GM12874 (cell line): ENCODE measurements around the gene PRXL2C.

Source experiments
- TF ChIP-seq, protein P1 (sequence below): IDR thresholded peaks from 2 replicates; pipeline ENCODE4 v1.5.1; 2011; ENCODE audit warnings: low read depth, mild to moderate bottlenecking, control low read depth, low read length, moderate library complexity; ENCODE audit not compliant: insufficient read depth

Gene PRXL2C

DNA sequence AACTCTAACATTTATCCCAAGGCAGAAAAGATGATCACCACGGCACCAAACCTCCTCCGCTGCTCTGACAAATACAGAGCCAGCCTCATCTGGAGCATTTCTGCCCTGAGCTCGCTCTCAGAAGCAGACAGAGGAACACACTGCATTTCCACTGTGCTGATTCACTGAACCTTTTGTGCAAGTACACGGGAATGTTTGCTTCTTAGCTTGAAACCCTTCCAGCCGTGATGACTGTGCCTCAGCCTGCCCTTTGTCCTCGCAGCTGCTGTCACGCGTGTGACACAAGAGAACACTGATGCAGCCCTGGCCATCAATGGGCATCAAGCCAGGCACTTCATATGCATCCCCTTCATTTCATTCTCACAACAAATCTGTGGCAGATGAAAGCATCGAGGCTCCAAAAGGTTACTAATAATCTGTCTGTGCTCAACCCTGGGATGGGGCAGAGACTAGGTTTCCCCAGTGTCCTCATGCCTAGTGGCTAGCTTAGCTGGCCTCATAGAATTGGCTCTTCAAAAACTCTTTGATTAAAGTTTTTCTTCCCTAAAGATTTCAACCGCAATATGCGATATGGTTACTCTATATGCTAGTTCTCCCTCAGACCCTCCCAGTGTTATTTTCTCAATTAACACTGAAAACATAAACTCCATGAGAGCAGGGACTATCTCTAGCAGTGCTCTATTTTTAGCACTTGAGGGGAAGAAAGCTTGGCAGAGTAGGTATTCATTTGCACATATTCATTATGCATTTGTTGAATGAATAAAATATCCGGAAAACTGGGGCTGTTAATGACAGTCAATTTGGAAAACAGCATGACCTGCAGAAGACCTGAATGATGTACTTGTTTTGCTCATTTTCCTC lies 42.8 kb downstream of the PRXL2C start:
- TF ChIP-seq, protein P1, sequence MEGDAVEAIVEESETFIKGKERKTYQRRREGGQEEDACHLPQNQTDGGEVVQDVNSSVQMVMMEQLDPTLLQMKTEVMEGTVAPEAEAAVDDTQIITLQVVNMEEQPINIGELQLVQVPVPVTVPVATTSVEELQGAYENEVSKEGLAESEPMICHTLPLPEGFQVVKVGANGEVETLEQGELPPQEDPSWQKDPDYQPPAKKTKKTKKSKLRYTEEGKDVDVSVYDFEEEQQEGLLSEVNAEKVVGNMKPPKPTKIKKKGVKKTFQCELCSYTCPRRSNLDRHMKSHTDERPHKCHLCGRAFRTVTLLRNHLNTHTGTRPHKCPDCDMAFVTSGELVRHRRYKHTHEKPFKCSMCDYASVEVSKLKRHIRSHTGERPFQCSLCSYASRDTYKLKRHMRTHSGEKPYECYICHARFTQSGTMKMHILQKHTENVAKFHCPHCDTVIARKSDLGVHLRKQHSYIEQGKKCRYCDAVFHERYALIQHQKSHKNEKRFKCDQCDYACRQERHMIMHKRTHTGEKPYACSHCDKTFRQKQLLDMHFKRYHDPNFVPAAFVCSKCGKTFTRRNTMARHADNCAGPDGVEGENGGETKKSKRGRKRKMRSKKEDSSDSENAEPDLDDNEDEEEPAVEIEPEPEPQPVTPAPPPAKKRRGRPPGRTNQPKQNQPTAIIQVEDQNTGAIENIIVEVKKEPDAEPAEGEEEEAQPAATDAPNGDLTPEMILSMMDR: no peak

DNA sequence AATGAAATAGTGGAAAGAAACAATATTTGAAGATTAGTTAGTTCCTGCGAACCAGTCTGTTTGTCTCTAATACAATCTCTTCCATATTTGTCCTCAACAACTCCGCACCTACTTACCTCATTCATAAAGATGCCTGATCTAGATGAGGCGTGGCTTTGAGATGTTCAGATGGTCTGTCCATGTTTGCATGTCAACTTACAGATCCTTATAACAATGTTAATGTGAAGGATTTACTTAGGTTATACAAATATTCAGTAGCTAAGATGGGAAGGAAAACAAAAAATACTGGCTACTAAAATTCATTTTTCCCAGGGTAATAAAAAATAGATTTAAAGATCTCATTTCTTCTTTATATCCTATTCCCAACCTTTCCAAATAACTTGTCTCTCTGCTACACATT lies 43.8 kb downstream of the PRXL2C start:
- TF ChIP-seq, protein P1: no peak

DNA sequence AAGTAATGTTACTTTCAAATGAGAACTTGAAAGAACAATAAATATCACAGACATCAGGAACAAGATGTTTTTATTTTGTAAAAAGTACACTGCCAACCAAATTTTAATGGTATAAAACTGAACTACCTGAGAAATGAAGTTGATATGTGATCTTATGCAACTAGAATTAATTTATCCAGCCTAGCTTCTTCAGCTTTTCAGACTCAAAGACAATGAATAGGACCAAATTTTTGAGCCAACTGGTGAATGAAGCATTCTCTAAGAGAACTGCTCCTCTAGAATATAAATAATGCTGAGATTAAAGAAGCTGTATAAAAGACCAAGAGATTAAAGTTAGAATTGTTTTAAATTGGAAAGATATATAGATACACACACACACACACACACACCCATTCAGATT lies 45.4 kb downstream of the PRXL2C start:
- TF ChIP-seq, protein P1: no peak

DNA sequence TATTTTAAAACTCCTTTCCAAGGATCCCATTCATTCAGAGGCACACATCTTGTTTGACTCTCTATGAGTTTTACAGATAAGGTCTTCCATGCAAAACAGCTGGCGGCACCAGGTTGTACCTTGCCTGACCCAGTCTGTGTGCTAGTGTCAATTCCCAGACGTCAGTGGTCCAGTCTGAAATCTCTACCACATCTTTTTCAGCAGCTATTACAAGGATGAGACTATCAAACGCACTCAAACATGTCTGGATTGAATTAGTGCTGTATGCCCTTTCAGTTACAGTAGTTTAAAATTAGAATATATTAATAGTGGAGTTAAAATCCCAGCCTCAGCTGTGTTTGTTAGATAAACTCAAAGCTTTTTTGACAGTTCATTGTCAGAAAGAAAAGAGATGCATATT lies 47.1 kb downstream of the PRXL2C start:
- TF ChIP-seq, protein P1: no peak

DNA sequence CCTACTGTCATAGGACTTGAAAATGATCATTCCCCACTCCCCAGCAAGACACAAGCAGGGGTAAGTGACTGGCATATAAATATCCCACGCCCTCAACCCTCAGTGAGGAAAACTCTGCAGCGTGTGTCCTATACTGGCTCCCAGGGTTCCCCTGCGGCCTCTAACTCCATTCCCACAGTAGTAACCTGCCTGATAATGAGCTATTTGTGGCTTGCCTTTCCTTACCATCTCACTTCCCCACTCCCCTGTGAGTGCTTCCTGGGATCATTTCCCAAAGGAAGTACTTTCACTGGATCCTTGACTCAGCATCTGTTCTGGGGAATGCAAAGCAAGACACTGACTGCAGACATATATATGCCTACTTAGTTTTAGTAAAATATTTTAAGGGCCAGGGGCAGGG lies 49.8 kb downstream of the PRXL2C start:
- TF ChIP-seq, protein P1: no peak

DNA sequence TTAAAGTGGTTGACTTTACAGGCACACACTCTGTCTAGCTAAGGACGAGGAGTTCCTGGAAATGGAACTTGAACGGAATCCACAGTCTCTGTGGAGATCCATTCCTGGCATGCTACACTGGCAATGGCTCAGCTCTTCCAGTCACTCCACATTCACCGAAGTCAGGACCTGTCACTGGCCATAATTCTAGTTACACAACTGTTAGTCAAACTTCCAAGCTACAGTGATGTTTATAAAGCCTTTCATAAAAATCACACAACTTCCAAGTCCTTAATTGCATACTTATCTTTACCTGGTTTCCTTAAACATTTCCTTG lies 51.2 kb downstream of the PRXL2C start:
- TF ChIP-seq, protein P1: no peak

DNA sequence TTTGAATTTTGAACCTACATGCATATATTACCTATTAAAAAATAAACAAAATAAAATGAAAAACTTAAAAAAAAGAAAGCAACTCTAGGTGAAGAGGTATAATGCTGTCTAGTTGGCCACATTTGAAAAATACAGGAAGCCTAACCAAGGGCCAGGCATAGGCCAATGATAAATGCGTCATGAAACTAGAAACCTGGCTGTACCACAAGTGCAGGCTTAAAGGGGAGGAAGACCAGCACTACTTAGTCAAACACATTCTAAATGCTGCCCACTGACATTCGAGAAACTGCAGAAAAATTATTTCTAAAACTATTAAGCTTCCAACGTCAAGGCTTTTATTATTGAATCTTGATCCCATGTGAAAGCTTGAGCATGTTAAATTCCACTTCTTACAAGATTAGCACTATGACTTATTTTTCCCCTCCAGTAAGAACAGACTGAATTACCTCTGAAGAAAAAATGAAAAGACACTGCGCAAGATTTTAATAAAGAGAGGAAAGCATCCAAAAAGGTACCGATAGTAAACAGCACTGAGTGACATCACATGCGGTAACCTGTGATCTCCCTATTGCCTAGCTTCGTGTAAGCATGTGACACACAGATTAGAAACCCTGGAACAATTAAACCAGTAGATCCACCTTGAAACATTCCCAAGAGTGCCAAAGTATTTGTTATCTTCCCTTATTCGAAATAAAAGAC lies 51.7 kb downstream of the PRXL2C start:
- TF ChIP-seq, protein P1: no peak
